HCEC 1CT (cell line): ENCODE results near the gene MNT.

Experiments used
- DNase-seq: peaks from one replicate; pipeline ENCODE4 v3.0.0-alpha.2; 2017

Gene MNT

DNA sequence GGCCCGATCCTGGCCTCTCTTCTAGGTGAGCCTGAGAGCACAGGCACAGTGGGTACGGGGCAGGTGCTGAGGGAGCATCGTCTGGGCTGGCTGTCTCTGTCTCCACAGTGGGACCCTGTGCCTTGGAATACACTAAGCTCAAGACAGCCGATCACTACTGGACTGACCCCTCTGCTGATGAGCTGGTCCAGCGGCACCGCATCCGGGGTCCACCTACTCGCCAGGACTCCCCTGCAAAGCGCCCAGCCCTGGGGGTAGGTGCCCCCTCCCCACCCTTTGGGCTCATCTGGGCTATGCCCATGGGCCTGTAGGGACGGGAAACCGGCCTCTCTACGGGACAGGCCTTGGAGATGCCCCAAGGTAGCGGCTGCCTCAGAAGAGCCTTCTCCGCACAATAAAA lies 38.0 kb downstream of the MNT start:
- DNase-seq: no peak

DNA sequence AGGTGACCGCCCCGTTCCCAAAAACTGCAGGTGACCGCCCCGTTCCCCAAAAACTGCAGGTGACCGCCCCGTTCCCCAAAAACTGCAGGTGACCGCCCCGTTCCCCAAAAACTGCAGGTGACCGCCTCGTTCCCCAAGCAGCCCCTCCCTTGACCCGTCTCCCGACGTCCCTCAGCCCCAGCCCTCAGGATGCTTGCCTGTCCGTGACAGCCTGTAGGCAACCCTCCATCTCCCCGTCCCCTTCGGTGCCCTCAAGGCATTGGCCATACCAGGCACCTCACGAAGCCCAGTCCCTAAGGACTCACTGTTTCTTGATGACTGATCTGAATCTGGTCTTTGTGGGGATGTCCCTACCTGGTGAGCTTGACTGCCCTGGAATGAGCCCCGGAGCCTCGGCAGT lies 38.4 kb downstream of the MNT start:
- DNase-seq: no peak

DNA sequence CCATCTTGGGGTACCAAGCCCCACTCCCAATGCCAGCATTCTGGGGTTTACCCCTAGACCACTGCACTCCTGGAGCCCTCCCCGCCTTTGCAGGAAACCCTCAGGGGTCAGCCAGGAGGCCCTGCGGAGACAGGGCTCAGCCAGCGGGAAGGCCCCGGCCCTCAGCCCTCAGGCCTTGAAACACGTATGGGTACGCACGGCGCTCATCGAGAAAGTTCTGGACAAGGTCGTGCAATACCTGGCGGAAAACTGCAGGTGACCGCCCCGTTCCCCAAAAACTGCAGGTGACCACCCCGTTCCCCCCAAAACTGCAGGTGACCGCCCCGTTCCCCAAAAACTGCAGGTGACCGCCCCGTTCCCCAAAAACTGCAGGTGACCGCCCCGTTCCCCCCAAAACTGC lies 38.8 kb downstream of the MNT start:
- no peak for DNase-seq

- DNase-seq: no peak
Observed at GRCh38 chr17:2361010-2361760, 39.7 kb downstream of the MNT start.

GRCh38 chr17:2357931-2358434 lies 42.9 kb downstream of the MNT start:
- DNase-seq: no peak

GRCh38 chr17:2357237-2357636 lies 43.6 kb downstream of the MNT start:
- DNase-seq: no peak

GRCh38 chr17:2354311-2354710 lies 46.5 kb downstream of the MNT start:
- no peak for DNase-seq

- DNase-seq: no peak
Observed at GRCh38 chr17:2351269-2351668, 49.6 kb downstream of the MNT start.

GRCh38 chr17:2347805-2348685 lies 52.8 kb downstream of the MNT start:
- peak; percentile 87 for DNase-seq

DNA sequence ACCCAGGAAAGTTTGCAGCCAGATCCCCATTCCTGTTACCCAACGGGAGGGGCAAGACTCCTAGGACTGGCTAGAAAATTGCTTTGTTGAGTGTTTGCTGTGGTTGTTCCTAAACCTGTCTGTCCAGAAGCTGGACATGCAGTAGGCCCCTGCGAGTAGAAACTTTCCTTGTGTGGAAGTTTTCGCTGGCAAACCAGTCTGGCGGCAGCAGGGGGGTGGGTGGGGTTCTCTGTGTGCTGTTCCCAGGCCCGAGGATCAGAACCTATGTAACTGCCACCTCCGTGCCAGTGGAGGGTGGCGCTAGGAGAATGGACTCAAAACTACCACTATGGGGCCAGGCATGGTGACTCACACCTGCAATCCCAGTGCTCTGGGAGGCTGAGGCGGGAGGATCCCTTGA lies 54.4 kb downstream of the MNT start:
- DNase-seq: no peak

DNA sequence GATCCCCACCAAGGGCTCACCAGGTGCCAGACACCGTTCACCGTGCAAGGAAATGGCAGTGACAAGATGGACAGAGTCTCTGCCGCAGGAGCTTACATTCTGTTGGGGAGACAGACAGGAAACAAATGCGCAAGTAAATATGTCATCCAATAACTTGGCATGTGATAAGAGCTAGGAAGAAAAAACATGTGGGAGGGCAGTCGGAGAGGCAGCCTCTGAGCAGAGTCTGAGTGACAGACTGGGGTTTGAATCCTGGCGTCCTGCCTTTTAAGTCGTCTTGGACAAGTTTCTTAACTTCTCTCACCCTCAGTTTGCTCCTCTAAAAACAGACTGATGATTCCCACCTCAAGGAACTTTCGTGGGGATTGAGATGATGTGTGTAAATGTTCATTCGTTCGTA lies 56.3 kb downstream of the MNT start:
- no peak for DNase-seq

- no peak for DNase-seq
Observed at GRCh38 chr17:2343421-2343820, 57.4 kb downstream of the MNT start.

DNA sequence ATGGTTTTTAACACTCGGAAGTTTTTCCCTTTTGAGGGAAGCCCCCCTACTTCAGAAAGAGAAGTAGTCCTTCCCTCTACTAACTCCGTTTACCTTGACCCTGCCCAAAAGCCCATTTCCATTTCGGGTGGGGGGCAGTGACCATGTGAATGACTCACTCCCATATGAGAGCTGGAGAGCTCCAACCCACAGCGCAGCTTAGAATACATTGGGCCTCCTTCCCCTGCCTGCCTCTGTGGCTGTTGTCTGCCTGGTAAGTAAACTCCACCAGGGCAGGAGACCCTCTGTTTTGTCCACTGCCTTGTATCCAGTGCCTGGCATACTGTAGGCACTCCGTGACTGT lies 62.6 kb downstream of the MNT start:
- no peak for DNase-seq

- DNase-seq: peak; percentile 41
Observed at GRCh38 chr17:2337544-2338314, 63.1 kb downstream of the MNT start.

DNA sequence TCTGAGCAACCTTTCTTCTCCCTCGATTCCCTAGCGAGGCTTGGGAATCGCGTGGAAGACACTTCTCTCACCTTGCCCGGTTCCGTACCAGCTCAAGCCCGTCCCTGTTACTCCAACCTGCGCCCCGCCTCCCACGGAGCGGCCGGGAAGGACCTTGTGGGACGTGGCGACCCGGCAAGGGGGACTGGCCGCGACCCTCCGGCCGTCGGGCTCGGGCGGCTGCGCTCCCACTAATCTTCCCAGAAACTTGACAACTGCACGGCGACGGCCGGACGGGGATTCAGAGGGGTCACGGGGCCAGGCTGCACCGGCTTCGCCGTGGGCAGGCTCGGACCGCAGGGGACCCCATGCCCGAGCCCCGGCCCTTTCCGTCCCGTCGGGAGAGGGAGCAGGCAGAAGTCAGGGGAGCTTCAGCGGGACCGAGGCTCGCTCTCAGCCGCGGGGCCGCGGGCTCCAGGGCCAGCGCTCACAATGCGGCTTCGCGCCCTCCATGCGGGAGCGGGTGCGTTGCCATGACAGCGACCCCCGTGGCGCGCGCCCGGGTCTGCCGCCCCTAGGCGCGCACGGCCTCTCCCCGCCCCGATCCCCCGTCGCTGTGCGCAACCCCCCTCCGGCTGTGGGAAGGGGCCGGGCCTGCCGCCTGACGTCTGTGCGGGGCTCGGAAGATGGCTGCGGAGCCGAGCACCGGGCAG lies 63.9 kb downstream of the MNT start, which contains the start of gene SGSM2:
Gene SGSM2, plus strand, starts transcription at position 650 of the 692 bp plus-strand sequence. CDS start 188 bp downstream, outside the sequence.
- DNase-seq: peak; percentile 21

GRCh38 chr17:2336215-2336851 lies 64.5 kb downstream of the MNT start, which contains the start of gene TSR1:
TSR1 (minus strand) TSS chr17:2336457; CDS start chr17:2336427, 30 bp downstream.
- peak; percentile 87 for DNase-seq

DNA sequence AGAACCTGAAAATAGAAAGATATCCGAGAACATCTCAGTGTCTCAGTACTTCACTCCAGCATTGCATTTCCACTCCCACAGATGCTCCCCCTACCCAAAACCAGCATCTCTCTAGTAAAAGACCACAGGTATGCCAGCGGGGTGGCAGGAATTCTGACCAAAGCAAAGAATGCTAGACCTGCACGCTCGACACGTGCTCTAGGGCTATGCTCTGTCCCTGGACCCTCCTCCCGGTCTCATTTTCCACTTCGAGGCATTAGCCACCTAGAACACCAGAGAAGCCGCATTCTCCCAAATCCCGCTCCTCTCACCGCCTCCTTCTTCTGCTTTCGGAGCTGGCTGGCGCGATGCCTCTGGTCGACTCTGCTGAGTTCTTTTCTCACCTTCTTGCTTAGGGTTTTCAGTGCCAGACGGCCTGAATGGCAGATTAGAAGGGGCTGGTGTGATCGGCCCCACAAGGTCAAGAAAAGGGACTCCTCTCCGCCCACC lies 65.1 kb downstream of the MNT start:
- DNase-seq: no peak
